ENCODE measurements around the gene OGDH. TPM values are rescaled to one million over a fixed set of nuclear protein-coding genes. Genes with fewer than 3 reads are reported as not detected.

The OGDH gene
- total RNA-seq, 4 donors from 2014 or later = 38.2 to 97.6 (median 78.6) TPM

DNA sequence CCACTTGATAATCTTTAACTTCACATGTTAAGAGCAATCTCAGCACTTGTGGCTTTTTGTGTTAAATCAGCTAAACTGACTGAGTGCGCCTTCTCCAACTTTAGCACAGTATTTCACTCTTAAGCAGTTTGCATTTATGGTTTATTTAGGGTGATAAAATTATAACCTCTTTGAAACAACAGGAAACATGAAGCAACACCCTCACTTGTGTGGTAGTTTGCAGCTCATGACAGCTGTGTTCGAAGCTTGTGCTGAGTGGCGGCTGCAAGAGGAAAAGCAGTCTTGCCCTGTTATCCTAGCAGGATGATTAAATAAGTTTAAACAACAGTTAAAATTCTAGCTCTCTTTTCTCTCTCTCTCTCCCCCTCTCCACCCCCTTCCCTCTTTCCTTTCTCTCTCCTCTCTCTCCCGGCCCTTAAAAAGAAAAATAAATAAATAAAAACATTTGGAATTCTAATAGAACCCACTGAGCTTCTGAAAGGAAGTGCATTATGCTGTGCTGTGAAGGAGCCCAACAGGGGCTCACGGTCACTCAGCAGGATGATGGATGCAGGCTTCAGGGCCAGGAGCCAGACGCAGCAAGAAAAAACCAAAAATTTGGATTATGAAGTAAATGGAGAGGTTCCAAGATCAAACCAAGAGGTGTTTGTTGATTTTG lies 25.2 kb downstream of the OGDH start:
- Histone ChIP-seq H3K36me3 (no peaks in the 10 kb centered on the region), H3K27ac (peak overlapping the region; percentile 18 to 74), H3K4me3 (no peak overlapping the region), H3K27me3 (no peaks in the 10 kb centered on the region), H3K4me1 (peaks cover 0 to 7% of the 10 kb centered on the region in 2 donors), H3K9me3 (no peaks in the 10 kb centered on the region)
- intact Hi-C loops (cut with DNase I; ENCODE audit: low total_unique reads) = no loop called here
- DNase-seq = no peak
- TF ChIP-seq POLR2A (IDR thresholded peaks at IDR 0.05) = no peak
- TF ChIP-seq, protein P1, sequence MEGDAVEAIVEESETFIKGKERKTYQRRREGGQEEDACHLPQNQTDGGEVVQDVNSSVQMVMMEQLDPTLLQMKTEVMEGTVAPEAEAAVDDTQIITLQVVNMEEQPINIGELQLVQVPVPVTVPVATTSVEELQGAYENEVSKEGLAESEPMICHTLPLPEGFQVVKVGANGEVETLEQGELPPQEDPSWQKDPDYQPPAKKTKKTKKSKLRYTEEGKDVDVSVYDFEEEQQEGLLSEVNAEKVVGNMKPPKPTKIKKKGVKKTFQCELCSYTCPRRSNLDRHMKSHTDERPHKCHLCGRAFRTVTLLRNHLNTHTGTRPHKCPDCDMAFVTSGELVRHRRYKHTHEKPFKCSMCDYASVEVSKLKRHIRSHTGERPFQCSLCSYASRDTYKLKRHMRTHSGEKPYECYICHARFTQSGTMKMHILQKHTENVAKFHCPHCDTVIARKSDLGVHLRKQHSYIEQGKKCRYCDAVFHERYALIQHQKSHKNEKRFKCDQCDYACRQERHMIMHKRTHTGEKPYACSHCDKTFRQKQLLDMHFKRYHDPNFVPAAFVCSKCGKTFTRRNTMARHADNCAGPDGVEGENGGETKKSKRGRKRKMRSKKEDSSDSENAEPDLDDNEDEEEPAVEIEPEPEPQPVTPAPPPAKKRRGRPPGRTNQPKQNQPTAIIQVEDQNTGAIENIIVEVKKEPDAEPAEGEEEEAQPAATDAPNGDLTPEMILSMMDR (IDR thresholded peaks at IDR 0.05) = no peak

DNA sequence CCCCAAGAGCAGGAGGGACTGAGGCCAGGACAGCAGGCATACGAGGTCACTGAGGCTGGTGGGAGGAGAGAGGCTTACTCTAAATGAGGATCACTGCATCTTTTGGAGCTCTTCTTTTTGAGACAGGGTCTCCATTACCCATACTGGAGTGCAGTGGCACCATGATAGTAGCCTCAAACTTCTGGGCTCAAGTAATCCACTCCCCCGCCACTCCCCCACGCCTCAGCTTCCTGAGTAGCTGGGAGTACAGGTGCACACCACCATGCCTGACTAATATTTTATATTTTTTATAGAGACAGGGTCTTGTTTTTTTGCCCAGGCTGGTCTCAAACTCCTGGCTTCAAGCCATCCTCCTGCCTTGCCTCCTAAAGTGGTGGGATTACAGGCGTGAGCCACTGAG lies 25.8 kb downstream of the OGDH start:
- Histone ChIP-seq H3K9me3 (no peaks in the 10 kb centered on the region), H3K27me3 (no peaks in the 10 kb centered on the region), H3K4me3 (no peak overlapping the region), H3K27ac (peak overlapping the region; percentile 68 to 74), H3K4me1 (peaks cover 0 to 7% of the 10 kb centered on the region in 2 donors), H3K36me3 (no peaks in the 10 kb centered on the region)
- intact Hi-C loops (cut with DNase I; ENCODE audit: low total_unique reads) = no loop called here
- no peak for DNase-seq
- TF ChIP-seq, protein P1 (IDR thresholded peaks at IDR 0.05) = no peak
- TF ChIP-seq POLR2A (IDR thresholded peaks at IDR 0.05) = no peak

DNA sequence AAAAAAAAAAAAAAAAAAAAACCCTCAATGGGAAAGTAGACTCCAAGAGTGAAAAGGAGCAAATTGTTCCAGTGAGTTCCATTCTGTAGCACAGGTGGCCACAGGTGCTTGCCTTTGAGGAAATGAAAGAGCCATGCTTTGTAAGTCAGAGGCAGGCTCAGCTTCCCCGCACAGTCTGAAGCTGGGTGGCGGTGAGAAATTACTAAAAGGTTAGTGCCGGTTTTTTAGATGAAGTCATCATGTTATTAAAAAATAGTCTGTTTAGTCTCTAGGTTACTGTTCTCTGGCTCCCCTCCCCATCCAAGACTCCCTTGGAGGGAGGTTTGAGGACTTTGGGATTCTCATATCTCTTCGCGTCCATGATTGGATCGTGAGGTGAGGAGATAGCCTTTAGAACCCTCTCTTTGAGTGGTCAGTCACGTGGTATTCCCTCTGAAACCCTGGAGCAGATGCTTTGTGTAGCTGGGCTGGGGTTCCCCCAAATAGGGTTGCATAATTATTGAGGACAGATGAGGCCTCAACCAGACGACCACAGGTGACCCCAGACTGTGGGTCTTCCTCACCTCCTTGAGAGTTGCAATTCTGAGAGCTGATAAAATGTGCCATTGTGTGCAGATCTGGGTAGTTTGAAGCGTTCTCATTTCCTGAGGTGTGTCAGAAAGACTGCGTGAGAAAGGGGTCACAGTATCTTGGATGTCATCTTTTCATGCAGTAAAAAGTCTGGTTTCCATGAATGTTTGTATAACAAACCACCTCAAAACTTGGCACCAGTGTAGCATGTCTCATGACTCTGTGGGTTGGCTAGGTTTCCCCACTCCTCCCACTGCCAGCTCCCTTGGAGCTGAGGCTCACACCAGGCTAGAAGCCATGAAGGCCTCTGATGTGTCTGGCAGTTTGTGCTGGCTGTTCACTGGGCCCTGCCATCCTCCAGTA lies 27.1 kb downstream of the OGDH start:
- Histone ChIP-seq H3K36me3 (no peaks in the 10 kb centered on the region), H3K4me1 (peaks cover 0 to 7% of the 10 kb centered on the region in 2 donors), H3K4me3 (no peak overlapping the region), H3K27me3 (no peaks in the 10 kb centered on the region), H3K9me3 (no peaks in the 10 kb centered on the region), H3K27ac (peak overlapping the region; percentile 68 to 74)
- TF ChIP-seq, protein P1 (IDR thresholded peaks at IDR 0.05) = no peak
- no peak for TF ChIP-seq POLR2A (IDR thresholded peaks at IDR 0.05)
- intact Hi-C loops (cut with DNase I; ENCODE audit: low total_unique reads) = no loop called here
- DNase-seq = peak; percentile 73 to 80

DNA sequence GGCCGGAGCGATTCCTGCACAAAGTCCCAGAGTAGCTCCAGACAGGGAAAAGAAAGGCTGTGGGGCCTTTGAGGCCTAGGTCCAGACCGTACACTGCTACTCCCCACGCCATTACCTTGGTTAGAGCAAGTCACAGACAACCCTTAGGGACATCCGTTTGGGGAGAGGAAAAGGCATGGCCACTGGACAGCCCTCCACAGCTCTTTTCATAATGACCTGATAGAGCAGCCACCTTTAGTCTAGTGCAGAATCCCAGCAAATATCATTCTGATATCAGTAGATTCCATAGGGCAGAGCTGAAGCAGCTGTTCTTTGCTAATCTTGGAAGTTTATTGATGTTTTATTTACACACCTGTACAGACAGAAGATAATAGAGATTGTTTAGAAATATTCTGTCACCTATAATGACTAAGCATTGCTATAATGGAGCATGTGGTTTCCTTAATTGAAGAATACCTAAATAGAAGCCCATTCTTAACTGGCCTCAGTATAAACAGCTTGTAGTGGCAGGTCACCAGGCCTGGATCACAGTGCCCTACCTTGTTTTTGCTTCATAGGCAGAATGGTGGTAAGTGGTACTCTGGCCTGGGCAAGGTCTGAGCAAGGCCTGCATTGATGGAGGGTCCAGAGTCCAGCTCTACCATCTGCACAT lies 27.9 kb downstream of the OGDH start:
- H3K27ac ChIP-seq = peak overlapping the region; percentile 68 to 74
- intact Hi-C loops (cut with DNase I; ENCODE audit: low total_unique reads) = no loop called here
- H3K27me3 ChIP-seq = no peaks in the 10 kb centered on the region
- TF ChIP-seq POLR2A (IDR thresholded peaks at IDR 0.05) = no peak
- TF ChIP-seq, protein P1 (IDR thresholded peaks at IDR 0.05) = no peak
- no peak for DNase-seq
- H3K4me1 ChIP-seq = peaks cover 0 to 12% of the 10 kb centered on the region in 2 donors
- no peaks in the 10 kb centered on the region for H3K36me3 ChIP-seq
- H3K9me3 ChIP-seq = no peaks in the 10 kb centered on the region
- H3K4me3 ChIP-seq = no peak overlapping the region
